ENCODE measurements around the gene MTCL3.

The MTCL3 gene

GRCh38 chr6:127515234-127515793 is 3.8 kb downstream of the MTCL3 start:
- no peak for DNase-seq (ENCODE audit: low read depth)

GRCh38 chr6:127514773-127515227 is 4.3 kb downstream of the MTCL3 start:
- DNase-seq (ENCODE audit: low read depth), result no peak

DNA sequence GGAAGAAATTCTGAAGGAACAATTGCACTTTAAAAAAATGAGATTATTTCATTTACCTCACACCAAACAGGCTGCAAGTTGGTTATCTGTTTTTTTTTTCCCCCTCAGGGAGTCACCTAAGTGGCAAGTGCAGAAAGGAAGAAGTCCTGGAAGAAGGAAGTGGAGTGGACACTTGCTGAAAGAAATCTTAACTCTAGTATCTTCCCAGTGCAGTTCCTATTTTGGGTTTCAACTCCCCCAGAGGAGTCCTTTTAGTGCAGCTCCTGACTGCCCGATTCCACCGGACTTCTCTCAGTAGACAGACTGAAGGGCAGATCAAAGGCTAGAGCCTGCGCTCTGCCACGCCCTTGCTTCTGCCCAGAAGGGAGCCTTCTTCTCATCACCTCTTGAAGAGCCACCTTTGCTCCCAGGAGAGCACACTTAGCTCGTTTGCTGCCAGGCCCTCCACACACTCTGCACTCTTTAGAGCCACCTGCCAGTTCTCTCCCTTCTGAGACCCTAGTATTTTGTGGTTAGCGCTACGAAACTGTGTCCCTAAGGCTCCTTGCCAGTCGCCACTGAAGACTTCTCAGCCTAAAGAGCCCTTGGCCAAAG is 4.9 kb downstream of the MTCL3 start:
- DNase-seq (ENCODE audit: low read depth), result no peak

- no peak for DNase-seq (ENCODE audit: low read depth)
Measured at GRCh38 chr6:127513425-127513824, 5.7 kb downstream of the MTCL3 start.

DNA sequence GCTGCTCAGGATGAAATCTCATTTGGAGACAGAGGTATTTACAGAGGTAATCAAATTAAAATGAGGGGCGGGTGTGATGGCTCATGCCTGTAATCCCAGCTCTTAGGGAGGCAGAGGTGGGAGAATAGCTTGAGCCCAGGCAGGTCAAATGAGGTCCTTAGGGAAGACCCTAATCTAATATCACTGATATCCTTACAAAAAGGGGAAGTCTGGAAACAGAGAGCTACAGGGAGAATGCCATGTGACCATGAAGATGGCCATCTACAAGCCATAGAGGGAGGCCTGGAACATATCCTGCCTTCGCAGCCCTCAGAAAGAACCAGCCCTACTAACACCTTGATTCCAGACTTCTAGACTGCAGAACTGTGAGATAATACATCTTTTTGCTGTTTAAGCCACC is 8.3 kb downstream of the MTCL3 start:
- DNase-seq (ENCODE audit: low read depth), result no peak

GRCh38 chr6:127506894-127507293 is 12.2 kb downstream of the MTCL3 start:
- DNase-seq (ENCODE audit: low read depth), result no peak

DNA sequence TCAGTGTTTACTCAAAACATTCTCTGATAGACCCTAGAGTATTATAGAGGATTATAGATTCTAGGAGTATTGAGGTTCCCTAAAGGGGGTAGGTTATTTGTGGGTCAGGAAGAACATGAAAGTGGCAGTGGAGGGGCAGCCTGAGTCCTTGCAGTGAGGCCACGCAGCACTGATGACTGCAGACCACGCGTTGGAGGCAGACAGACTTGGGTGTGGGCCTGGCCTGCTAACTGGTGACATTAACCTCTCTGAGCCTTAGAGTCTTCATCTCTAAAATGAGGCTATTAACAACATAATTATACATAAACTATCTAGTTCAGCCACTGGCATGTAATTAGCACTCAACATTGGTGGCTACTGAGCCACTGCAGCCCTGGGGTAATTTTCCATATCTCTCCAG is 16.1 kb downstream of the MTCL3 start:
- DNase-seq (ENCODE audit: low read depth), result no peak

DNA sequence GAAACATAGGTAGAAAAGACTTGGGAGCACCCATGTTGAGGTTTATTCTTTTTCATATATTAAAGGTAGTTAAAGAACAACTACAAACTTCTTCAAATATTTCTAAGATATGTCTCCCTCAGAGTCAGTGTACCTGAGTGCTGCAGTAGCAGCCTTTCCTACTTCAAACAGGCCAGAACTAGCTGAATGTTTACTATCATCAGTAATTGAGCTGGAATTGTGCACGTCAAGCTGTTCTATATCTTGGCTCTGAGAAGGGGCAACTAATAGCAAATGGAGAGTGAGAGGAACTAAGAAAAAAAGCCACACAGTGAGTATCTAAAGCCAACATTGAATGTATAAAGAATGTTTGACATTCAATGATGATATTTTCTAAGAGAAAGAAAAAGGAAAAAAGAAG is 21.7 kb downstream of the MTCL3 start:
- no peak for DNase-seq (ENCODE audit: low read depth)

- DNase-seq (ENCODE audit: low read depth), result no peak
Measured at GRCh38 chr6:127496471-127496870, 22.7 kb downstream of the MTCL3 start.

DNA sequence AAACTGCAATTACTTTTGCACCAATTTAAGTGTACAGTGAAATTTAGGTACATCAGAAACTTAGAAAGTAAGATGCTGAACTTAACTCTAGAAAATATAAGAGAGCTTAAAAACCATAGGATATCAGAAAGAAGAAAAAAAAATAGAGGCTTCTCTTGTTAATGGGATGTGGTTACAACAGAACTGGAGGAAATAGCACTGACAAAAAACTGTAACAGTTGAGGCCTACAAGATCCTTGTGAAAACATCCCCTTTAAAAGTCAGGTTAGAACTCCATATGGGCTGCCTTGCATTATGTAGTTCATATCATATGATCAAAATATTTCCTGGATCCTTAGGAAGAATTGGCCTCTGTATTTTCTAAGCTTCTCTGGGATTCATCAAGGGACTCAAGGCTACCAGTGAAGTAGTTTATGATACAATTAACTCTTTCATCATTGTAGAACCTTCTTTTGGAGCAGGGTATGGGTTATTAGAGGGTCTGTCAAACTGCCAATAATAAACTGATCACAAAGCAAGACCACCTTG is 24.8 kb downstream of the MTCL3 start:
- no peak for DNase-seq (ENCODE audit: low read depth)

DNA sequence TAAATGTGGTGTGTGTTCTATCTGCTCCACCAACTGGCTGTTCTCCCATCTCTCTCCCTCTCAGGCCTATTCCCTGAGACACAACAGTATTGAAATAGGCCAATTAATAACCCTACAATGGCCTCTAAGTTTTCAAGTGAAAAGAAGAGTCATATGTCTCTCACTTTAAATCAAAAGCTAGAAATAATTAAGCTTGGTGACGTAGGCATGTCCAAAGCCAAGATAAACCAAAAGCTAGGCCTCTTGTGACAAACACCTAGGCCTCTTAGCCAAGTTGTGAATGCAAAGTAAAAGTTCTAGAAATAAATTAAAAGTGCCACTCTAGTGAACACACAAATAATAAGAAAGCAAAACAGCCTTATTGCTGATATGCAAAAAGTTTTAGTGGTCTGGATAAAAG is 29.9 kb downstream of the MTCL3 start:
- no peak for DNase-seq (ENCODE audit: low read depth)

DNA sequence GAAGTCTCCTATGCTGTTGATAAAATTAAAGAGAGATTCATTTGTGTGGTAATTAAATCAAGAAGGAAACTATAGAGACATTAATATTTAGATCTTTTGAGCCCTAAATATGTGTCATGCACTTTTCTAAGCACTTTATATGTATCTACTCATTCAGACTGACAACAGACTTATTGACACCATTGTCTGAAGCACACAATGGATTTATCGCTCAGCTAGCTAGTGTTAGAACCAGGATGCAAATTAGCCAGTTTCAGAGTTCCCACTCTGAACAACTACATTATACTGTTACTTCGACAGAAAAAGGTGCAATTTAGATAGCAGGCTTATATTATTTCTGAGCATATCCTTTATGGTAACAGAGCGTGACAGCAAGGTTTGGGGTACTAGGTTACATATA is 32.2 kb downstream of the MTCL3 start:
- DNase-seq (ENCODE audit: low read depth), result no peak

DNA sequence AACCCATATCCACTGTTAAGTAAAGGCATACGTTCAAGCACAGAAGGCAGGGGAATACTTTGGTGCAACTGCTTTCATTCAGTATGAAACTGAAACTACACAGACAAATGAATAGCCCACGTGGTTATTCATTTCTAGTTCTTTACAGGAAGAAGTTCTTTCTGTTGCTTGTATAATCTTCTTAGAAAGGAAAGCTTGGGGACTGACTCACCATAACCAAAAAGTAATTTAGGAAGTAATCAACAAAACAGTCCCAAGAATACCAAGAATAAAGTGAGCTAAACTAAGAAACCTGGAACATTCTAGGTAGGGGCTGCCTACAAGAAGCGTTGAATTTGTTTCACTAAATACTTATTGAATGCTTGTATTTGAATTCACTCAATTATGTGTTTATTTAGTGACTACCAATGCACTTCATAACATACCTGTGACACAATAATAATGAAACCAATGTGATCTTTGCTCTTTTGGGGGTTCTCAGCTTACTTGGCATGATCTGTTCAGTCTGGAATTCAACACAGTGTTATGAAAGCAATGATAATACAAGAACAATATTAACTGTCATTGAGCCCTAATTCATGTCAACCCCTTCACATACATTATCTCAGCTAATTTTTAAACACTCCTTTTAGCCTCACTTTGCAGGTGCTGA is 34.8 kb downstream of the MTCL3 start:
- DNase-seq (ENCODE audit: low read depth), result no peak

GRCh38 chr6:127483399-127484055 is 35.6 kb downstream of the MTCL3 start:
- no peak for DNase-seq (ENCODE audit: low read depth)

- no peak for DNase-seq (ENCODE audit: low read depth)
Measured at GRCh38 chr6:127482325-127482724, 36.8 kb downstream of the MTCL3 start.

GRCh38 chr6:127481628-127482027 is 37.5 kb downstream of the MTCL3 start:
- DNase-seq (ENCODE audit: low read depth), result no peak

DNA sequence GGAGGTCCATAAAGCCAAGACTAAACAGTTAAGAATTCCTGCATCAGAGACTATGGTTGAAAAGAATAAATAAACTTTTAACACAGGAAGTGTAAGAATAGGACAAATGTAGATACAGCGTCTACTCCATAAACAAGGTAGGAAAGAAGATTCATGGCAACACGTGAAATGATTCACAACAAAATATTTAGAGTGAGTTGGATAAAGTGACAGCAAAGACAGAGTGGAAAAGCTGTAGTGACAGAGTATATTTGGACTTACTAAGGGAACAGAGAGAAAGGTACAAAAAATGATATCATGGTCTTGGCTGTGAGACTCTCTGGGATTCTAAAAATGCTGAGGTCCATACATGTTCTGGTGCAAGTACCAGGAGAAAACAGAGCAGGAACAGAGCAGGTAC is 38.0 kb downstream of the MTCL3 start:
- DNase-seq (ENCODE audit: low read depth), result no peak

GRCh38 chr6:127477658-127478057 is 41.5 kb downstream of the MTCL3 start:
- no peak for DNase-seq (ENCODE audit: low read depth)

DNA sequence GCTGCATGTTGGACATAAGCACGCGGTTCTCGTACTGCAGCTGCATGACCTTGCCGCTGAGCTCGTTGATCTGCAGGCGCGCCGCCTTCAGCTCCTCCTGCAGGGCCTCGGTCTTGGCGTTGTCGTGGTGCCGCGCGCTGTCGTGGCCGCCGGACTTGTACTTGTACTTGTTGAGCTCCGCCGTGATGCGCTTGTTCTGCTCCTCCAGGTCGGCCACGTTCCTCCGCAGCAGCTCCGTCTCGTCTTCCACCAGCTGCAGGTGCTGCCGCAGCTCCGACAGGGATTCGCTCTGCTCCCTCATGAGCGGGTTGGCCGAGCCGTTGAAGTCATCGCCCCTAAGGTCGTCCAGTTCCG is 43.3 kb downstream of the MTCL3 start:
- DNase-seq (ENCODE audit: low read depth), result no peak

DNA sequence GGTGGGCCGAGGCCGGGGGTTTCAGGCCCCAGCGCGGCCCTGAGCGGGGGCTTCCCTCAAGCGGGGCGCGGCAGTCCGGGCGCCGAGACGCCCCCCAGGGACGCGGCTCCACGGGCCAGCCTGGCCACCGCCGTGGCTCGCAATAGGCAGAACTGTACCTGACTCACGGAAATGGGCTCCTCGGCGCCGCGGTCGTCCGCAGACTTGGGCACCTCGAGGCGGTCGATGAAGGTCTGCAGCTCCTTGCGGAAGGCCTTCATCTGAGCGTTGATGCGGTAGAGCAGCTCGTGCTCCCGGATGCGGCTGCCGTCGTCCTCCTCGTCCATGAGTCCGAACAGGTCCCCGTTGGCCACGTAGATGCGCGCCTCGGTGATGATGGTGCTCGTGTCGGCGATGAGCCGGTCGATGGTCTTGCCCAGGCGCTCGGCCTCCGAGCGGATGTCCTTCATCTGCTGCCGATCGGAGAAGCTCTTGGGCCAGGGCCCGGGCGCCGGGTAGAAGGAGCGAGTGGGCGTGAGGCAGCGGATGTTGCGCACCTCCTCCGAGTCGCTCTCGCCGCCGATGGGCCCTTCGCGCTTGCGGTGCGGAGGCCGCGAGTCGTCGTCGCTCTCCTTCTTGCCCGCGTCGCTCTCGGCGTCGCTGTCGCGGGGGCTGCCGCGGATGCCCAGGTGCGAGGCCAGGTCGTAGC is 43.9 kb downstream of the MTCL3 start:
- DNase-seq (ENCODE audit: low read depth), result no peak

GRCh38 chr6:127471379-127472255 is 47.5 kb downstream of the MTCL3 start:
- DNase-seq (ENCODE audit: low read depth), result no peak

- no peak for DNase-seq (ENCODE audit: low read depth)
Measured at GRCh38 chr6:127468936-127469335, 50.2 kb downstream of the MTCL3 start.

All from HS-27A (cell line).